GM12892 (cell line): Measurements from ENCODE around the gene CCDC194.

Source experiments
- POLR2A ChIP-seq: IDR thresholded peaks from 2 replicates; pipeline ENCODE4 v1.6.1; 2011; ENCODE audit warnings: low read depth, low read length, control low read depth
- POLR2AphosphoS5 ChIP-seq: IDR thresholded peaks from 2 replicates; pipeline ENCODE4 v1.6.1; 2011; ENCODE audit warnings: low read depth, low read length, control low read depth

- no peak for TF ChIP-seq POLR2A
- TF ChIP-seq POLR2AphosphoS5: no peak
These were observed 16.9 kb downstream of the CCDC194 start, which contains the start of gene PLVAP for GRCh38 chr19:17376935-17377600.
